Hepatocyte (in vitro differentiated cells): Measurements from ENCODE around the gene STRBP. TPM values are rescaled to one million over a fixed set of nuclear protein-coding genes. Genes with fewer than 3 reads are reported as not detected.
"Not testable (repeated sequence)": the region's sequence is repeated elsewhere in the genome, so short reads cannot be mapped to it uniquely, and the experiment has no call there.

ENCODE experiments used
- DNase-seq: peaks from one replicate; pipeline ENCODE4 v3.0.0-alpha.2; 2016; ENCODE audit warnings: low spot score
- H2AFZ ChIP-seq: fragments of 200-600 bp; sonication (generic); 2 replicates; pipeline ENCODE4 v1.6.0; 2016; ENCODE audit warnings: antibody characterized with exemption, mild to moderate bottlenecking
- H3K27ac ChIP-seq: fragments of 200-600 bp; sonication (generic); 2 replicates; pipeline ENCODE4 v1.5.1; 2016; ENCODE audit warnings: mild to moderate bottlenecking
- H3K27me3 ChIP-seq: fragments of 200-600 bp; sonication (generic); 2 replicates; pipeline ENCODE4 v1.6.1; 2016
- H3K36me3 ChIP-seq: fragments of 200-600 bp; sonication (generic); replicated peaks from 2 replicates; pipeline ENCODE4 v1.5.1; 2016; ENCODE audit warnings: low read depth; ENCODE audit not compliant: insufficient read depth
- H3K4me1 ChIP-seq: fragments of 200-600 bp; sonication (generic); 2 replicates; pipeline ENCODE4 v1.5.1; 2016; ENCODE audit warnings: mild to moderate bottlenecking, moderate library complexity; ENCODE audit not compliant: insufficient read depth
- H3K4me2 ChIP-seq: fragments of 200-600 bp; sonication (generic); 2 replicates; pipeline ENCODE4 v1.6.0; 2016
- H3K4me3 ChIP-seq: fragments of 200-600 bp; sonication (generic); 2 replicates; pipeline ENCODE4 v1.5.1; 2016; ENCODE audit warnings: mild to moderate bottlenecking
- H3K79me2 ChIP-seq: fragments of 200-600 bp; sonication (generic); 2 replicates; pipeline ENCODE4 v1.6.0; 2017; ENCODE audit warnings: mild to moderate bottlenecking
- H3K9me2 ChIP-seq: fragments of 200-600 bp; sonication (generic); replicated peaks from 2 replicates; pipeline ENCODE4 v1.6.0; 2017; ENCODE audit warnings: mild to moderate bottlenecking; ENCODE audit not compliant: insufficient read depth
- H3K9me3 ChIP-seq: fragments of 200-600 bp; sonication (generic); 2 replicates; pipeline ENCODE4 v1.5.1; 2016; ENCODE audit warnings: low read depth, mild to moderate bottlenecking
- H4K20me1 ChIP-seq: fragments of 200-600 bp; sonication (generic); 2 replicates; pipeline ENCODE4 v1.6.0; 2016; ENCODE audit warnings: mild to moderate bottlenecking; ENCODE audit not compliant: insufficient read depth, poor library complexity, severe bottlenecking
- CTCF ChIP-seq: fragments of 200-600 bp; sonication (generic); IDR thresholded peaks from 2 replicates; pipeline ENCODE4 v1.5.1; 2016; ENCODE audit warnings: antibody characterized with exemption, mild to moderate bottlenecking; ENCODE audit not compliant: poor library complexity
- EZH2 ChIP-seq: fragments of 200-600 bp; sonication (generic); IDR thresholded peaks from 2 replicates; pipeline ENCODE4 v1.6.1; 2016; ENCODE audit warnings: antibody characterized with exemption, mild to moderate bottlenecking, borderline replicate concordance
- EZH2phosphoT487 ChIP-seq: fragments of 200-600 bp; sonication (generic); IDR thresholded peaks from one replicate; pipeline ENCODE4 v1.6.1; 2018; ENCODE audit warnings: antibody characterized with exemption, mild to moderate bottlenecking, low read depth, moderate library complexity; ENCODE audit not compliant: unreplicated experiment, severe bottlenecking
- WGBS: methylation state at CpG from one replicate; pipeline ENCODE4 v1.1.6; 2016; ENCODE audit warnings: low lambda C conversion rate; ENCODE audit errors: missing lambda C conversion rate; 5-methylcytosine and 5-hydroxymethylcytosine counted together
- polyA plus RNA-seq: library from polyadenylated mRNA; unstranded; fragments of >200 nt; fragmentation: Nextera tagmentation; extraction: Ambion mirVana; gene quantifications from 2 replicates; pipeline ENCODE4 v1.2.1, GENCODE V29; 2016
- total RNA-seq: library from RNA; depleted of rRNA; stranded (reverse); fragments of >200 nt; gene quantifications from 2 replicates; pipeline ENCODE4 v1.2.3, GENCODE V29; 2014

STRBP gene
- total and polyA plus RNA-seq, 2 experiments from 2014 or later: 26.8 to 27.7 TPM

- H3K36me3 ChIP-seq: no peaks in the 10 kb centered on the region
- DNase-seq: no peak
- no peak overlapping the region for H3K4me3 ChIP-seq
- H3K27me3 ChIP-seq: no peaks in the 10 kb centered on the region
- no peak overlapping the region for H3K4me2 ChIP-seq
- H3K27ac ChIP-seq: no peak overlapping the region
- TF ChIP-seq EZH2 (no peak), EZH2phosphoT487 (no peak), CTCF (no peak)
- H3K9me2 ChIP-seq: no peaks in the 10 kb centered on the region
- H2AFZ ChIP-seq: no peak overlapping the region
- H3K4me1 ChIP-seq: no peaks in the 10 kb centered on the region
- no peaks in the 10 kb centered on the region for H4K20me1 ChIP-seq
- H3K79me2 ChIP-seq: peaks cover 4% of the 10 kb centered on the region
- WGBS: 86% methylated on average over 1 of the region's 1 CpG
- no peaks in the 10 kb centered on the region for H3K9me3 ChIP-seq
Measured at GRCh38 chr9:123194023-123194422, 74.4 kb downstream of the STRBP start.

GRCh38 chr9:123191680-123192079 lies 76.7 kb downstream of the STRBP start:
- no peaks in the 10 kb centered on the region for H4K20me1 ChIP-seq
- H3K79me2 ChIP-seq: peaks cover 14% of the 10 kb centered on the region
- no peak overlapping the region for H3K27ac ChIP-seq
- H3K36me3 ChIP-seq: no peaks in the 10 kb centered on the region
- no peak for TF ChIP-seq CTCF
- no peak overlapping the region for H3K4me2 ChIP-seq
- H3K9me3 ChIP-seq: no peaks in the 10 kb centered on the region
- no peaks in the 10 kb centered on the region for H3K27me3 ChIP-seq
- 91% methylated on average over 1 of the region's 1 CpG for WGBS
- H3K4me1 ChIP-seq: no peaks in the 10 kb centered on the region
- H3K4me3 ChIP-seq: no peak overlapping the region
- no peak for DNase-seq
- no peaks in the 10 kb centered on the region for H3K9me2 ChIP-seq
- no peak overlapping the region for H2AFZ ChIP-seq

GRCh38 chr9:123191260-123191659 lies 77.1 kb downstream of the STRBP start:
- Histone ChIP-seq H3K4me3 (no peak overlapping the region), H3K27ac (no peak overlapping the region), H4K20me1 (no peaks in the 10 kb centered on the region), H3K4me2 (no peak overlapping the region), H2AFZ (no peak overlapping the region), H3K9me2 (no peaks in the 10 kb centered on the region), H3K27me3 (no peaks in the 10 kb centered on the region), H3K36me3 (no peaks in the 10 kb centered on the region), H3K4me1 (no peaks in the 10 kb centered on the region), H3K79me2 (peaks cover 14% of the 10 kb centered on the region), H3K9me3 (no peaks in the 10 kb centered on the region)
- 73% methylated on average over 4 of the region's 4 CpGs for WGBS
- no peak for TF ChIP-seq EZH2phosphoT487
- TF ChIP-seq CTCF: no peak
- no peak for TF ChIP-seq EZH2
- no peak for DNase-seq

- no peaks in the 10 kb centered on the region for H3K27me3 ChIP-seq
- no peak overlapping the region for H2AFZ ChIP-seq
- no peak for TF ChIP-seq EZH2
- no peak for TF ChIP-seq EZH2phosphoT487
- TF ChIP-seq CTCF: no peak
- peaks cover 8% of the 10 kb centered on the region for H4K20me1 ChIP-seq
- DNase-seq: no peak
- no peak overlapping the region for H3K4me3 ChIP-seq
- H3K9me3 ChIP-seq: no peaks in the 10 kb centered on the region
- no peaks in the 10 kb centered on the region for H3K4me1 ChIP-seq
- H3K4me2 ChIP-seq: no peak overlapping the region
- no peaks in the 10 kb centered on the region for H3K36me3 ChIP-seq
- H3K9me2 ChIP-seq: no peaks in the 10 kb centered on the region
- H3K79me2 ChIP-seq: peaks cover 11% of the 10 kb centered on the region
- WGBS: 100% methylated on average over 1 of the region's 1 CpG
- no peak overlapping the region for H3K27ac ChIP-seq
Measured at GRCh38 chr9:123187131-123187530, 81.3 kb downstream of the STRBP start.

GRCh38 chr9:123186029-123186428 lies 82.4 kb downstream of the STRBP start:
- not testable (repeated sequence) for H4K20me1 ChIP-seq, H3K4me3 ChIP-seq, H2AFZ ChIP-seq, H3K27ac ChIP-seq, H3K4me2 ChIP-seq, H3K9me3 ChIP-seq, H3K27me3 ChIP-seq, H3K9me2 ChIP-seq, H3K36me3 ChIP-seq, DNase-seq, H3K4me1 ChIP-seq
- peaks cover 11% of the 10 kb centered on the region for H3K79me2 ChIP-seq
- WGBS: 100% methylated on average over 2 of the region's 2 CpGs
